ENCODE data around the gene MYO1A. TPM values are rescaled to one million over a fixed set of nuclear protein-coding genes. Genes with fewer than 3 reads are reported as not detected.
A peak's percentile ranks its signal among the peaks of the same experiment; 100 is the strongest.

The MYO1A gene
- total RNA-seq, 2 experiments from 2014 or later: 0.19 to 0.47 TPM

GRCh38 chr12:57008178-57008577 is 41.8 kb downstream of the MYO1A start:
- ChIA-PET CTCF (ENCODE audit: unreplicated experiment) (interaction anchor here (1.0 to 1.3 kb wide), 2 partner anchors 57 to 103 kb away, joined by 4 read pairs; partner anchors contain the start of gene STAT6), POLR2A (interaction anchor here (1.1 kb wide), 1 partner anchor 104 kb away, joined by 4 read pairs; no protein-coding TSS in a partner anchor)
- no peak overlapping the region for H3K4me2 ChIP-seq (ENCODE audit: low read length)
- TF ChIP-seq EZH2phosphoT487 (IDR thresholded peaks at IDR 0.05; ENCODE audit: borderline replicate concordance, low read depth, low read length) (no peak), CTCF (conservative IDR thresholded peaks at IDR 0.05; ENCODE audit: low read length) (peak; percentile 88)
- H3K4me3 ChIP-seq (ENCODE audit: low read depth, low read length, poor library complexity, severe bottlenecking): no peak overlapping the region
- H3K9me3 ChIP-seq (ENCODE audit: low read length): no peaks in the 10 kb centered on the region
- H3K9me2 ChIP-seq (ENCODE audit: insufficient read depth, low read length): no peaks in the 10 kb centered on the region
- no peak overlapping the region for H3K27ac ChIP-seq (ENCODE audit: low read depth, low read length, poor library complexity, severe bottlenecking)
- 0 out of 2 replicates have a peak, but pooled peaks cover 5% of the 10 kb centered on the region for H4K20me1 ChIP-seq (ENCODE audit: insufficient read depth, low read length)
- intact Hi-C loops (cut with micrococcal nuclease; ENCODE audit: unreplicated experiment): loop anchor here (1.0 to 5.0 kb wide), 3 partner anchors 61 to 174 kb away; no protein-coding TSS in a partner anchor
- H3K36me3 ChIP-seq (ENCODE audit: insufficient read depth, low read length): peaks cover 16% of the 10 kb centered on the region
- peaks cover 14% of the 10 kb centered on the region; the same call in 1 of the 2 replicates for H3K79me2 ChIP-seq (ENCODE audit: insufficient read depth, low read depth, low read length)
- no TSS peak for BruUV-seq (replicated peaks)
- peak; percentile 79 for DNase-seq (ENCODE audit: low spot score)
- H3K4me1 ChIP-seq (ENCODE audit: insufficient read depth, low read length, poor library complexity, severe bottlenecking): peaks cover 15% of the 10 kb centered on the region
- peak overlapping the region; percentile 88; the same call in 1 of the 2 replicates for H2AFZ ChIP-seq (ENCODE audit: low read length)

- peak overlapping the region; percentile 42 for H3K4me2 ChIP-seq (ENCODE audit: low read length)
- H2AFZ ChIP-seq (ENCODE audit: low read length): peak overlapping the region; percentile 88
- H3K79me2 ChIP-seq (ENCODE audit: insufficient read depth, low read depth, low read length): peaks cover 14% of the 10 kb centered on the region; the same call in 1 of the 2 replicates
- intact Hi-C loops (cut with micrococcal nuclease; ENCODE audit: unreplicated experiment): loop anchor here (5.0 kb wide), 1 partner anchor 175 kb away; no protein-coding TSS in a partner anchor
- no TSS peak for BruUV-seq (replicated peaks)
- no peaks in the 10 kb centered on the region for H3K9me2 ChIP-seq (ENCODE audit: insufficient read depth, low read length)
- H3K27ac ChIP-seq (ENCODE audit: low read depth, low read length, poor library complexity, severe bottlenecking): no peak overlapping the region
- no peaks in the 10 kb centered on the region for H3K9me3 ChIP-seq (ENCODE audit: low read length)
- ChIA-PET CTCF (ENCODE audit: unreplicated experiment) (interaction anchor here (3.0 kb wide), 1 partner anchor 105 kb away, joined by 12 read pairs; the partner anchor contains the start of gene STAT6), POLR2A (no interaction called here)
- H4K20me1 ChIP-seq (ENCODE audit: insufficient read depth, low read length): 0 out of 2 replicates have a peak, but pooled peaks cover 5% of the 10 kb centered on the region
- H3K4me1 ChIP-seq (ENCODE audit: insufficient read depth, low read length, poor library complexity, severe bottlenecking): peaks cover 15% of the 10 kb centered on the region
- DNase-seq (ENCODE audit: low spot score): no peak
- TF ChIP-seq EZH2phosphoT487 (IDR thresholded peaks at IDR 0.05; ENCODE audit: borderline replicate concordance, low read depth, low read length): no peak
- TF ChIP-seq CTCF (conservative IDR thresholded peaks at IDR 0.05; ENCODE audit: low read length): no peak
- H3K36me3 ChIP-seq (ENCODE audit: insufficient read depth, low read length): peaks cover 27% of the 10 kb centered on the region
- peak overlapping the region; percentile 48 for H3K4me3 ChIP-seq (ENCODE audit: low read depth, low read length, poor library complexity, severe bottlenecking)
Observed at GRCh38 chr12:57006809-57007475, 43.0 kb downstream of the MYO1A start.

Measured in OCI-LY7 (cell line).